HL-60 (cell line): ENCODE data around the gene TOP2B.

Source experiments
- CTCF ChIP-seq: IDR thresholded peaks from one replicate; pipeline ENCODE4 v1.5.1; 2011; ENCODE audit warnings: low read length, control low read depth, inconsistent platforms; ENCODE audit not compliant: insufficient read depth
- GABPA ChIP-seq: IDR thresholded peaks from 2 replicates; pipeline ENCODE4 v1.6.1; 2012; ENCODE audit warnings: low read depth
- REST ChIP-seq: IDR thresholded peaks from 2 replicates; pipeline ENCODE4 v1.6.1; 2012; ENCODE audit warnings: low read depth; ENCODE audit not compliant: insufficient replicate concordance

DNA sequence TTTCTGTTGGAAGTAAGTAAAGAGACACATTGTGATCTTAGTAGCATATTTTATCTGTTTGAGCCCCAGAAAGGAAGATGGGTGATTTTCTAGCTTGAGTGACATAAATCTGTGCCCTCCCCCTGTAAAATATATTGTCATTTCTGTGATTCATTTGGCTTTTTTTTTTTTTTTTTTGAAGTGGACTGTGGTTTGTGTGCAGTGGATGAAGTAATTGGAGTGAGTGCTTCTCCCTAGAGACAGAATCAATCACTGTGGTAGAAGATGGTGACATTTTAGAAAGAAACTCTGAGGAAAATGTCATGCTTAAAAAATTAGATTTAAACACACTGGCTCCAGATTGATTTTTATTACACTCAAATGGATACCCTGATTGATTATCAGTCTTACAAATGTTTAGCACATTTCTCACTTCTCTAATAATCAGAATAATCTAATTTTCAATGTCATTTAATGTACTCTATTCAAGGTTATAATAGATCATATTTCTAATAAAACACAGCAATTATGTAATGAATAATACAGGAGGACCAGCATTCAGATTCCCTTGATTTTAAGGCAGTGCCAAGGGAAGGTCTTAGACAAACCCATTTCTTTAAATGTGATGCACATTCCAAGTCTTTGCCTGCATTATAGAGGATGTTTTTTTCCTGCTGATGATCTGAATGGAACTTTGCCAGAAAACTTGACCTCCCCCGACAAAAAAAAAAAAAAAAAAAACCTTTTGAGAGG, 116.6 kb downstream of the TOP2B start:
- TF ChIP-seq CTCF (no peak), REST (no peak), GABPA (no peak)
